AG08395 (cell line): ENCODE measurements around the gene DGAT2L6.
"Not testable (repeated sequence)": the region's sequence is repeated elsewhere in the genome, so short reads cannot be mapped to it uniquely, and the experiment has no call there.

Experiments
- DNase-seq: peaks from one replicate; pipeline ENCODE4 v3.0.0; 2012; ENCODE audit warnings: mixed read lengths, low spot score

The DGAT2L6 gene

DNA sequence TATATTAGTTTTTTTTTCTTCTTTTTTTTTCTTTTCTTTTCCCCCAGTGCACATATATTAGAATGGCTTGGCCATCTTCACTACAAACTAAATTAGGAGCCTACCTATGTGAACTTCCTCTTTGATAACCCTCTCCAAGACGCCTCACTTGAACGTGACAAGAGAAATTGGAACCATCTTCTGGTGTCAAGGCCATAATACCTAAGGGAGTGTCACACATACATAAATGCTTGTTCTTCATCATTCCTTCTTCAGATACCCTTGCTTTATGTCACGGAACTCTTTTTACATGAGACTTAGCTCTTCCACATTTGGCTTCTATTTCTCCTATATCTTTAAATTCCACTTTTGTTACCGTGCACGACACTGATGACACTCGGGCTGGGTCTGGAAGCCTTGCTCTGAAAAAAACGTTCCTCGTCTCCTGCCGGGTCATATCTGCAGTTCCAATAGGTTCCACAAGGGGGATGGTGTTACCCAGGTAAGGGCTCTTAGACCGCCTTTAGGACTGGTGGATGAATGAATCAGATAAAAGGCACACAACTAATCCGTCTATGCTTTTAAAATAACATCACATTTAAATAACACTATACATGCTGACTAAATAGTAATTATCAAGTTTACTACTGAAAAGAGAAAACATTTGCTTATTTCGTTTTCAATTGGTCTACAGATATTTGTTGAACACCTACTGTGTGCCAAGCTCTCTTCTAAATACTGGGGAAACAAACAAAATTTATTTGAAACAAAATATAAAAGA is 19.9 kb downstream of the DGAT2L6 start:
- DNase-seq = peak; percentile 22

DNA sequence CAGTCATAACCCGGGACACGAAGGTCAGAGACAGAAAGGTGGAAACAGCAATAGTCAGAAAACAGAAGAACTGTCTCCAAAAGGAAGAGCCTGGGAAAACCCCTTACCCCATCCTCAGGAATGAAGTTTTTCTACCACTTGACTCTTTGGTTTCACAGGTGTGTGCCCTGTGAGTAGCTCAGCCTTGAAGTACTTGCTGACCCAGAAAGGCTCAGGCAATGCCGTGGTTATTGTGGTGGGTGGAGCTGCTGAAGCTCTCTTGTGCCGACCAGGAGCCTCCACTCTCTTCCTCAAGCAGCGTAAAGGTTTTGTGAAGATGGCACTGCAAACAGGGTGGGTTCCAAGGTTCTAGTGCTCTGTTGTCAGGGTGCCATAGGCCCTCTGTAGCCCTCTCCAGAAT is 24.4 kb downstream of the DGAT2L6 start:
- DNase-seq = no peak

DNA sequence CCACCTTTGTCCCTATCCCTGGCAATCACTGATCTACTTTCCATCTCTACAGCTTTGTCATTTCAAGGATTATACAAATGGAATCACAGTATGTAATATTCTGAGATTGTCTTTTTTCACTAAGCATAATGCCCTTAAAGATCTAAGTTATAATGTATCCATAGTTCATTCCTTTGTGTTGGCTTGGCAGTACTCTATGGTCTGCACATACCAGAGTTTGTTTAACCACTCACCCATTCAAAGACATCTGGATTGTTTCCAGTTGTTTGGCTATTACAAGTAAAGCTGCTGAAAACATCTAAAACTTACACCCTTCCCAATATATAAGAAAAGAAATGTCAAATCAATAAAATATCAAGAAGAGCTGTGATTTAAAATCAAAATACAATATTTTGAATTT is 31.2 kb downstream of the DGAT2L6 start:
- DNase-seq = no peak

DNA sequence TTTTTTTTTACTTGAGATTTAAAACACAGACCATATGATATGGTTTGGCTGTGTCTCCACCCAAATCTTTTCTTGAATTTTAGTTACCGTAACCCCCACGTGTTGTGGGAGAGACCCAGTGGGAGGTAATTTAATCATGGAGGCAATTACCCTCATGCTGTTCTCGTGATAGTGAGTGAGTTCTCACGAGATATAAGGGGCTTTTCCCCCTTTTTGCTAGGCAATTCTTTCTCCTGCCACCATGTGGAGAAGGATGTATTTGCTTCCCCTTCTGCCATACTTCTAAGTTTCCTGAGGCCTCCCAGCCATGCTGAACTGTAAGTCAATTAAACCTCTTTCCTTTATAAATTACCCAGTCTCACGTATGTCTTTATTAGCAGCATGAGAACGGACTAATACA is 32.3 kb downstream of the DGAT2L6 start:
- not testable (repeated sequence) for DNase-seq

DNA sequence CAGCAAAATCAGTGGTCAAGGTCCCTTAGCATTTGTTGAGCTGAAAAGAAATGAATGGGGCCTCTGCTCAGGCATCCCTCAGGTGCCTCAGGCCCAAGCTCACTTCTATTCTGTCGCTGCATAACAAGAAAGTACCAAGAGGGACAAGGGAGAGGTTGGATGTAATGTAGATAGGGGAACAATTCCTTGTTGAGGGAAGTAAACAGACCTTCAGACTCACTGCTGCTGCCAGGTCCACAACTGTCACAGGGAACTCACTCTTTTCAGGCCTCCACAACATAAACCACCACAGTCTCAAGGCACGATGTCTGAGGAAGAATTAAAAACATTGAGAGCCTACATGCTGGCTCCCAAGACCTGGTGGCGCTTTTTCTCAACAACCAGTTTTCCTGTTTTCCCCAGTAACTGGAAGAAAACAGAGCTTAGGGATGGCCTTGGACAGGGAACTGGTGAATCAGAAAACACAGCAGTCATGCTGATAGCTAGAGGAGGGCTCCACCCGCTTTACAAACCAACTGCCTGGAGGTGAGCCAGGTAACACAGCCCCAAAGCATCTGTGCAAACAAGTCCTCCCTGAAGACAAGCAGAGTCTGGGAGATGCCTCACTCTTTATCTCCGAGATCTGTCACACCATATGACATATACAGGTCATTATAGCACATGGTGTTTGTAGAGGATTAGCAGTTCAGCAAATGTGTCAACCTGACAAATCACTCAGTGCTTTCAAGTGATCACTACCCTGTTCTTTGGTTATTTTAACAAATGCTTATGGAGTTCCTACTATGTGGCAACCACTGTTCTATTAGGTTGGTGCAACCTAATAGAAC is 42.9 kb downstream of the DGAT2L6 start:
- peak; percentile 14 for DNase-seq

DNA sequence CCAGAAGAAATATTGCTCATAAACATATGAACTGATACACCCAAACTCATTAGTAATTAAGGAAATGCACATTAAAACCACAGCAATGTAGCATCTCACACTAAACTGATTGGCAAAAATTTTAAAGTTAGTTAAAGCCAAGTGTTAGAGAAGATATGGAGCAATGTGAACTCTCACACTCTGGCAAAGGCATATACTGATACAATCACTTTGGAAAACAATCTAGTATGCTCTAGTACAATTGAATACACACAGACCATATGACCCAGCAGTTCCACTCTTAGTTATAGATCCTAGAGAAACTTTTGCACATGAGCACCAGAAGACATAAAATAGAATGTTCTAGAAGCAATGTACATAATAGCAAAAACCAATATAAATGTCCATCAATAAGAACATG is 48.8 kb downstream of the DGAT2L6 start:
- DNase-seq = no peak

DNA sequence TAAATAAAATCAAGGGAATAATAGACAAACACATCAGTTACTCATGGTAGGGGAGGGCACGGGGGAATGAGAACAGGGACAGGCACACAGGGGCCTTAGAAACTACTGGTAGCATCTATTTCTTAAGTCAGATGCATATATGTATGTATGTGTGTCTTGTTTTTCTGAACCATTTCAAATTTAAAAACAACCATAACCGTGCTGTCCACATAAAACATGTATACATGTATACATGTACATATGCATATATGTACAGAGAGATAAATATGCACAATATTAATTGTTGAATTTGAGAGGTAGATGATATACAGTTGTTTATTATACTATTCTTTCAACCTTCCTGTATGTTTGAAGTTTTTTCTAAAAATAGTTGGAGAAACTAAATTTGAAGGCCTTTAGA is 49.4 kb downstream of the DGAT2L6 start:
- DNase-seq = no peak

DNA sequence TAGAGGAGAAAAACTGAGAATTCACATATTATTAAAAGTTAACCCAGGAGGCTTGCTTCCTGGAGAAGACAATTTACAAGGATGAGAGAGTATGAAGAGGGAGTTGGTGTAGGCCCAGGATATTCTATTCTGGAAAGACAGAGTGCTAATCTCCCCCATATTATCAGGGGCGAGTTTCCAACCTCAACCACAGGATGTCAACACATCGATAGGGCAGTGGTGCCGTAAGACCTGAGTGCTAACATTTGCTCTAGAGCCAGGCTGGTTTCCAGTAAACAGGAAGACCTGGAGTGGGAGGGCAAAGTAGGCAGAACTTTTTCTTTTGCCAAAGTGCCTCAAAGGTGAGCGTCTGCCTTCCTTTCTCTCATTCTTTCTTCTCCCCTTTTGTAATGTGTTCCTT is 54.4 kb downstream of the DGAT2L6 start:
- DNase-seq = no peak

DNA sequence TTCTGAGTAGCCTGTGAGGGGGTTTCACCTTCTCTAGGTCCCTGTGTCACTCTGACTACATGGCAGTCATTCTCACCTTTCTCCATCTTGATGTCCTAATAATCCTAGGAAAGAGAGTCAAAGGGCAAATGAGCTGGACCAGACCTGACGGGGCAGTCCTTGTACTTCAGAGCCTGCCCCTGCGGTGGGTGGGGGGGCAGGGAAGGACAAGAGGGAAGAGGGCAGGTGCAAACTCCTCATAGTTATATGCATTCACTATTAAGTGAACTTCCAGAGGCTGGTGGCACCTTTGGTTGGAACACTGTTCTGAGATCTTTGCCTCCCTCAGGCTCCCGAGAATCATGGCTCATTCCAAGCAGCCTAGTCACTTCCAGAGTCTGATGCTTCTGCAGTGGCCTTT is 57.1 kb downstream of the DGAT2L6 start, which contains the start of gene AWAT1:
Gene AWAT1 (plus strand): TSS at position 301 of the 400 bp plus-strand sequence. CDS start 41 bp downstream, at position 342.
- no peak for DNase-seq

DNA sequence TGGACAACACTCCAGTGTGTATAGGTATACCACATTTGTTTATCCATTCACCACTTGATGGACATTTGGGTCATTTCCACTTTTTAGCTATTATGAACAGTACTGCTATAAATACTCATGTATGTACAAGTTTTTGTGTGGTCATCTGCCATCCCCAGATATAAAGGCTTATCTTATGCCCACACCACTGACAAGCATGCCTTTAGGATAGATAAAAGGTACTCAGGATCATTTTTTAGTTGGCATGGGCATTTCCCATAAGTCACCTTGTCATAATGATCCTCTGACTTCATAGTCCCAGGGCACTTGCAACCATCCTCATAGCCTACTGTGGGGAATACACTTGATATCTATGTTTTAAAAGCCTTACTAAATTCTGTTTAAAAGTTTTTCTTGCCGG is 63.5 kb downstream of the DGAT2L6 start:
- no peak for DNase-seq

DNA sequence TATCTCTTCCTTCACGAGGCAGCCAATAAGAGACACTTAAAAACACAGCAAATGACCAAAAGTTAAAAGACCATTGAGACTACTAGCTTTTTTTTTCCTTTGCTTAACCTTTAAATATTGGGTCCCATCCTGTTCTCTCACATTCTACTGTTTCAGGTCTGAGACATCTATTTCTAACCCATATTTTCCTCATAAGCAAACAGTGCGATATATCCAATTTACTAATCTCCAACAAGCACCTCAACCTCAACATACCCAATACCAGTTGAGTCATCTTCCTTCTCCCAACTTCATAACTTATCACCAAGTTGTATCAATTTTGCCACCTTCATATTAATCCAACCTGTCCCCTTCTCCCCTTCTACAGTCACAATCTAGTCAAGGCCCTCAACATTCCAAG is 64.2 kb downstream of the DGAT2L6 start:
- no peak for DNase-seq

DNA sequence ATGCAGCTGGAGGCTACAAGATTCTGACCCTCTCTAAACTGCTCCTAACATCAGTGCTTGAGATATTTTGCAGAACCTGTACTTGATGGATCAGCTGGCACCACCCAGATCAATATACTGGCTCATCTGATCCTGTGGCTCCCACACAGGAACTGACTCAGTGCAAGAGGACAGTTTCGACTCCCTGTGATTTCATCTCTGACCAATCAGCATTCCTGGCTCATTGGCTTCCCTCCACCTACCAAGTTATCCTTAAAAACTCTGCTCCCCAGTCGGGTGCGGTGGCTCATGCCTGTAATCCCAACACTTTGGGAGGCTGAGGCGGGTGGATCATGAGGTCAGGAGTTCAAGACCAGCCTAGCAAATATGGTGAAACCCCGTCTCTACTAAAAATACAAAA is 66.3 kb downstream of the DGAT2L6 start:
- not testable (repeated sequence) for DNase-seq

DNA sequence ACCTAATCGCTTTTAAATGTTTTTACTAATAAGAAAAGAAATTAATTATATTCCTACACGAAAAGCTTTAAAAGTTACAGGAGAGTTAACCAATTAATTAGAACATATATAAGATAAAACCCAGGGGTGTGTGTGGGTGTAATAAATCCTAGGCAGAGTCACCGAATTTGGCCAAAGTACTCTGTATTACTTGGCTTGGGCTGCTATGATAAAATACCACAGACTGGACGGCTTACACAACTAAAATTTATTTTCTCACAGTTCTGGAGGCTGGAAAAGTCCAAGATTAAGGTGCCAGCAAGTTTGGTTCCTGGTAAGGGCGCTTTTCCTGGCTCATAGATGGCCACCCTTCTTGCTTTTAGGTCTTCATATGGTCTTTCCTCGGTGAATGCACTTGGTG is 67.6 kb downstream of the DGAT2L6 start:
- DNase-seq = no peak

DNA sequence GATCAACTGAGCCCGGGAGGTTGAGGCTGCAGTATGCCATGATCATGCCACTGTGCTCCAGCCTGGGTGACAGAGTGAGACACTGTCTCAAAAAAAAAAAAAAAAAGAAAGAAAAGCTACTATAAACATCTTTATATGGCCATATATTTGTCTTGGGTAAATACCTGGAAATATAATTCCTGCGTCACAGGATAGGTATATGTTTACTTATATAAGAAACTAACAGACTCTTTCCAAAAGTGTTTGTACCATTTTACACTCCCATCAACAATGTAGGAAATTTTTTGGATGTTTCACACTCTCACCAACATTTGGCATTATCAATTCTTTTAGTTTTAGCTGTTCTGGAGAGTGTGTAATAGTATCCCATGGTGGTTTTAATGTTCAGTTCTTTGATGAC is 70.0 kb downstream of the DGAT2L6 start:
- no peak for DNase-seq

DNA sequence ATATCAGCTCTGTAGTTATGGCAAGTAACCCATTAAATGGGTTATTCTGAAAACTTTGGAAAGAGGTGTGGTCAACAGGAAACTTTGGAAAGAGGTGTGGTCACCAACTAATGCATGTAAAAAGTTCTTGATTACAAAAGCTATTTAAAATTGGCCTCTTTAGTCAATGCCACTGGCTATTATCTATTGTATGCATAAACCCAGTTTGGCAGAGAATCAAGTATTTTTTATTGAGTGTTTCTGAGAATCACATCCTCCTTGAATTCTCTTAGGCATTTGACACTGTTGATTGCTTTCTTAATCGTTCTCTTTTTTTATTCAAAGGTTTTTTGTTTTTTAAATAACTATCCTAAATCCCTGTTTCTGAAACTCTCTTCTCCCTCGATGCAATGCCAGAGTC is 75.2 kb downstream of the DGAT2L6 start:
- no peak for DNase-seq

DNA sequence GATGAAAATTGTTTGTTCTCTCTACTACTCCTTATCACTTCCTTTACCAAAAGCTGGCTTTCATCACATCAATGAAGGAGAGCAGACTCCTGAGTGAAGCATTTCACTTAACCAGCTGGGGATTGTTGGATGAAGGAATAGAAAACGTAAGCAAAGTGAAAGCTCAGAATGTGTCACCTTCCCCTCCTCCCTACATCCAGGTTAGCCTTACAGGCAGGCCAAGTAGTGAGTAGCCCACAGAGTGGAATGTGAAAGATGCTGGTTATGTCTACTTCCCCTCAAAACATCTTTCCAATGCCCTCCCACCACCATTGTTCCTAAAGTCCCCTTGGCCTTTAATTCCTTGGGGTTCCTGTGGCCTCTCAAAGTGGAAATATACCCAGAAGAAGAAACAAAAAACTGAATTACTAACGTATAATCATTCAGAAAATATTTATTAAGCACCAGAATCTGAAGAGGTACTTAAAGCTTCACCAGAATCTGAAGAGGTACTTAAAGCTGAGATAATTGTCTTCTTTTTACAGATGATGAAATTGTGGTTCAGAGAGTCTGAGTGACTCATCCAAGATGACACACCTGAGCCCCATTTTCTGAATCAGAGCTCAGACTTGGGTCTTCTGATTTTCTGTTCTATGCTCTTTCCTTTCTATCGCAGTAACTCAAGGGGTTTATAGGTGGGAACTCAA is 76.2 kb downstream of the DGAT2L6 start:
- no peak for DNase-seq

DNA sequence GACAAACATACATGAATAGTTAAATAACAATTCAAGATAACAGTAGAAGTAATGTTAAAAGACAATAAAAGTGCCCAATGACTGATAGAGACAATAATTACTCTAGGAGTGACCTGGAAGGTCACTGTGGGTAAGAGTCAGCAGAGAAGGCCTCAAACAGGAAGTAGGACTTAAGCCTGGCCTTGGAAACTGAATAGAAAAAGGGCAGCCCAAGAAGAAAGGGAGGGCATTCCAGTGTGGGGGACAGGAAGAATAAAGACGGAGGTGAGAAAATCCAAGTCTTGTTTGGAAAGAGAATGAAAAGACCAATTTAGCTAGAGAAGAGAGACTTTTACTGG is 76.7 kb downstream of the DGAT2L6 start:
- no peak for DNase-seq

DNA sequence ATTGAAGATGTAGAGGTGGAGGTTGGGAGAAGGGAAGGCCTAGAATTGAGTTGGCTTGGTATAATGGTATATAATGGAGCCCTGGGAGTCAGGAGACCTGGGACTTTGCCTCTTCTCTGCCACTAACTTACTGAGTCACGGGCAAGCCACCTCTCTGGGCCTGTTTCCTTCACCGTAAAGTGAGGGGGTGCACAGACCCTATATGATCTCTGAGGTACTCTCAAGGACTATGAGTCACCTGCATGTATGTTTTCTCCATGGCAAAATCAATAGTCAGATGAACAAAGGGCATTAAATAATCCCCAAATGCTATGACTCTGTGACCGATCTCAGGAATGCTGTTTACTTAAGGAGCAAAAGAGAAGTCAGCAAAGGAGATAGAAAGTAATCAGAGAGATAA is 77.6 kb downstream of the DGAT2L6 start:
- DNase-seq = no peak
